GM18868 (cell line): Measurements from ENCODE around the gene ZNF385D.
"Not testable (repeated sequence)": the region's sequence is repeated elsewhere in the genome, so short reads cannot be mapped to it uniquely, and the experiment has no call there.

Experiments
- ATAC-seq: cut with Tn5 transposase; IDR thresholded peaks from one replicate; pipeline ENCODE4 v1.9.1; 2021; ENCODE audit warnings: mild to moderate bottlenecking, moderate library complexity; ENCODE audit not compliant: unreplicated experiment

Gene ZNF385D

GRCh38 chr3:21393683-21394311, 357.2 kb downstream of the ZNF385D start:
- no peak for ATAC-seq

DNA sequence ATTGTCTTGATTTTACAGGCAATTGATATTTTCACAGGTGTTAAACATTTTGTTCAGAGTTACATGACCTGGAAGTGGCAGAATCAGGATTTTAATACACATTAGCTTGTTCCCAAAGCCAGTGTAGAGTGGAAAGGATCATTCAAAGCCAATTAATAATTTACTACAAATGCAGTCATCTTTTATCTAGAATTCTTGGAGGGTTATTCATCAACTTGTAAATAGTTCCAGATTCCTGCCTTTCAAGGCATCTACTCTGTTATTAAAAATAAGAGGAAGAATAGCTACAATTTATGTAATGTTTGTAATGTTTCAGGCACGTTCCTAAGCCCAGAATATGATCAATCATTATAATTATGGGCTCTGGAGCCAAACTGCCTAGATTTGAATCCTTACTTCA, 358.5 kb downstream of the ZNF385D start:
- no peak for ATAC-seq

DNA sequence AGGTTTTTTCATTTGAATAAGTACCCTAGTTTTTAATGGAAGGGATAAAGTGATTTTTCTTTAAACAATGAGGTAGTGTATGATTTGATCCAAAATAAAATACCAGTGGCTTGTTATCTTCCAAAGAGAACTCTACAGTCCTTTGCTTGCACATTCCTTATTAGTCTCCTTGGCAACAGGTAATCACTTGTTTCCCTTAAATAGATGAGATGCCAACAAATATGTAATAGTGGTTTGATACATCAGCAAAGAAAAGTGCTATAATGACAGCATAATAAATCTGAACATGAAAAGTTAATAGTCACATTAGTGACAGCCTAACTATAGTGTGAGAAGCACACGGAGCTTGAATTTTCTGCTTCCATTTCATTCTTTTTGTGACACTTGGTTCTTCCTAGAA, 360.2 kb downstream of the ZNF385D start:
- ATAC-seq: no peak

DNA sequence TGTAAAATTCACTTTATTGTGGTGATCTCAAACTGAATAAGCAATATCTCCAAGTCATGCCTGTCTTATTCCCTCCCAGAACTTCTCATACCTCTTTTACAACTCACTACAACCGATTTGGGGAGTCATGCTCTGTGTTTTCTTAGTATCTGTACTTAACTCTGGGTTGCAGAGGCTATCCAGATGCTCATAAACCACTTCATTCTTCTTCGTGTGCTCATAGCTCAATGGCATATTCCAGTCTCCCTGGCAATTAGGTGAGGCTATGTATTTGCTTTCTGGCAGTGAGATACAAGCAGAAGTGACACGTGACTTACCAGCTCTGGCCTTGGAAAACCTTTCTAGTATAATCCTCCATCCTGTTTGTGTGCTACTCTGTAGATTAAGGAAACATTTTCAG, 360.9 kb downstream of the ZNF385D start:
- no peak for ATAC-seq

DNA sequence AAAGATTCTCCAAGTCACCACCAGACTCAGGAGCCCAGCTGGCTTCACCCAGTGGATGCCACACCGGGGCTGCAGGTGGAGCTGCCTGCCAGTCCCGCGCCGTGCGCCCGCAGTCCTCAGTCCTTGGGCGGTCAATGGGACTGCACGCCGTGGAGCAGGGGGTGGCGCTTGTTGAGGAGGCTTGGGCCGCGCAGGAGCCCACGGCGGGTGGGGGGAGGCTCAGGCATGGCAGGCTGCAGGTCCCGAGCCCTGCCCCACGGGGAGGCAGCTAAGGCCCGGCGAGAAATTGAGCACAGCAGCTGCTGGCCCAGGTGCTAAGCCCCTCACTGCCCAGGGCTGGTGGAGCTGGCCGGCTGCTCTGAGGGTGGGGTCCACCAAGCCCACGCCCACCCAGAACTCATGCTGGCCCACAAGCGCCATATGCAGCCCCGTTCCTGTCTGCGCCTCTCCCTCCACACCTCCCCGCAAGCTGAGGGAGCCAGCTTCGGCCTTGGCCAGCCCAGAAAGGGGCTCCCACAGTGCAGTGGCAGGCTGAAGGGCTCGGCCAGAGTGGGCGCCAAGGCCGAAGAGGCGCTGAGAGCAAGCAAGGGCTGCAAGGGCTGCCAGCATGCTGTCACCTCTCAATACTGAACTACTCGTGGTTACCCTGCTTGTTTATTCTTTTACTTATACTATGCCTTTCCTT, 363.7 kb downstream of the ZNF385D start:
- not testable (repeated sequence) for ATAC-seq

DNA sequence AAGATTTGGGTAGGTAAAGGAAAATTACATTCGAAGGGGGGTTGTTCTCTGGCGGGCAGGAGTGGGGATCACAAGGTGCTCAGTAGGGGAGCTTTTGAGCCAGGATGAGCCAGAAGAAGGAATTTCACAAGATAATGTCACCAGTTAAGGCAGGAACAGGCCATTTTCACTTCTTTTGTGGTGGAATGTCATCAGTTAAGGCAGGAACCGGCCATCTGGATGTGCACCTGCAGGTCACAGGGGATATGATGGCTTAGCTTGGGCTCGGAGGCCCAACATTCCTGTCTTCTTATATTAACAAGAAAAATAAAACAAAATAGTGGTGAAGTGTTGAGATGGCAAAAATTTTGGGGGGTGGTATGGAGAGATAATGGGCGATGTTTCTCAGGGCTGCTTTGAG, 373.0 kb downstream of the ZNF385D start:
- not testable (repeated sequence) for ATAC-seq

DNA sequence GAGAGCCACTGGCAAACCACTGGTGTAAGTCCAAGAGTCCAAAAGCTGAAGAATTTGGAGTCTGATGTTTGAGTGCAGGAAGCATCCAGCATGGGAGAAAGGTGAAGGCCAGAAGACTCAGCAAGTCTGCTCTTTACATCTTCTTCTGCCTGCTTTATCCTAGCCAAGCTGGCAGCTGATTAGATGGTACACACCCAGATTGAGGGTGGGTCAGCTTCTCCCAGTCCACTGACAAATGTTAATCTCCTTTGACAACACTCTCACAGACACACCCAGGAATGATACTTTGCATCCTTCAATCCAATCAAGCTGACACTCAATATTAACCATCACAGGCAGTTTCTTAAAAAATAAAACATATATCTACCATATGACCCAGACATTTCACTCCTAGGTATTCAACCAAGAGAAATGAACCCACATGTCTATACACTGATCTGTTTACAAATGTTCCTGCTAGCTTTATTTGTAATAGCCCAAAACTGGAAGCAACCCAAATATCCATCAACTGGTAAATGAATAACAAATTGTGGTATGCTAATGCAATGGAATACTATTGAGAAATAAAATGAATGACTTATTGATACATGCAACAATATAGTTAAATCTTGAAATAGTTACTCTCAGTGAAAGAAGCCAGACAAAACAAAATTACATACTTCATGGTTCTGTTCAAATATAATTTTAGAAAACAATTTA, 373.8 kb downstream of the ZNF385D start:
- no peak for ATAC-seq

DNA sequence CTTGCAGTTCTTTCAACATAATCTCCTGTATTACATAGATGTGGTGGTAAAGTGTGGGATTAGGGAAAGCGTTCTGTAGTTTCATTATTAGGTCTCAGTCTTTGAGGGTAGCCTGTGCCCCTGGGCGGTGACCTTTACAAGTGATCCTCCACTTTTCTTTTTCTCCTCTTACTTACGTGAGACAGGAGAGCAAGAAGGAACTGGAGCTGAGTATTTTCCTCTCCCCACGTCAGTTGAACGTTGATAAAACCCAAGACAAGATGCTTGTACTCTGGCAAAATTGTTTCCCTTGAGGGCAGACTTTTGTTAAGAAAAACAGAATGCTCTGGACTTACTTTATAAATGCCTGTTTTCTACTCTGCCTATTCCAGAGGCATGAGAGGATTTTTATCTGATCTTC, 378.7 kb downstream of the ZNF385D start:
- no peak for ATAC-seq
